ENCODE data around the gene HMGN4. TPM values are rescaled to one million over a fixed set of nuclear protein-coding genes. Genes with fewer than 3 reads are reported as not detected.

Gene HMGN4
- total and polyA plus RNA-seq, 9 of the 15 experiments (the other 6 are each of a cell fraction or from before 2014, with no cell fraction given), result 35.4 to 134 (median 94.1) TPM

- TF ChIP-seq, protein P1, sequence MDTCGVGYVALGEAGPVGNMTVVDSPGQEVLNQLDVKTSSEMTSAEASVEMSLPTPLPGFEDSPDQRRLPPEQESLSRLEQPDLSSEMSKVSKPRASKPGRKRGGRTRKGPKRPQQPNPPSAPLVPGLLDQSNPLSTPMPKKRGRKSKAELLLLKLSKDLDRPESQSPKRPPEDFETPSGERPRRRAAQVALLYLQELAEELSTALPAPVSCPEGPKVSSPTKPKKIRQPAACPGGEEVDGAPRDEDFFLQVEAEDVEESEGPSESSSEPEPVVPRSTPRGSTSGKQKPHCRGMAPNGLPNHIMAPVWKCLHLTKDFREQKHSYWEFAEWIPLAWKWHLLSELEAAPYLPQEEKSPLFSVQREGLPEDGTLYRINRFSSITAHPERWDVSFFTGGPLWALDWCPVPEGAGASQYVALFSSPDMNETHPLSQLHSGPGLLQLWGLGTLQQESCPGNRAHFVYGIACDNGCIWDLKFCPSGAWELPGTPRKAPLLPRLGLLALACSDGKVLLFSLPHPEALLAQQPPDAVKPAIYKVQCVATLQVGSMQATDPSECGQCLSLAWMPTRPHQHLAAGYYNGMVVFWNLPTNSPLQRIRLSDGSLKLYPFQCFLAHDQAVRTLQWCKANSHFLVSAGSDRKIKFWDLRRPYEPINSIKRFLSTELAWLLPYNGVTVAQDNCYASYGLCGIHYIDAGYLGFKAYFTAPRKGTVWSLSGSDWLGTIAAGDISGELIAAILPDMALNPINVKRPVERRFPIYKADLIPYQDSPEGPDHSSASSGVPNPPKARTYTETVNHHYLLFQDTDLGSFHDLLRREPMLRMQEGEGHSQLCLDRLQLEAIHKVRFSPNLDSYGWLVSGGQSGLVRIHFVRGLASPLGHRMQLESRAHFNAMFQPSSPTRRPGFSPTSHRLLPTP (IDR thresholded peaks at IDR 0.05; ENCODE audit: borderline replicate concordance, extremely low read depth, insufficient read length), result peak; percentile 92
- TF ChIP-seq SIN3A (IDR thresholded peaks at IDR 0.05; ENCODE audit: borderline replicate concordance in 2 of 2, control insufficient read depth in 1 of 2, low read depth in 2 of 2, low read length in 2 of 2) (no peak; a peak in 1 of 4 replicates), ZNF717 (CRISPR knock-in tag; IDR thresholded peaks at IDR 0.05) (no peak), RBM25 (IDR thresholded peaks at IDR 0.05; ENCODE audit: low read depth, low read length, severe bottlenecking) (no peak), PCBP1 (IDR thresholded peaks at IDR 0.05; ENCODE audit: low read depth, low read length, poor library complexity, severe bottlenecking) (no peak), ATF7 (IDR thresholded peaks at IDR 0.05) (peak; percentile 79), KLF13 (tag; IDR thresholded peaks at IDR 0.05; ENCODE audit: borderline replicate concordance, low read depth) (no peak), ZNF398 (CRISPR knock-in tag; IDR thresholded peaks at IDR 0.05) (no peak), ZNF740 (CRISPR knock-in tag; IDR thresholded peaks at IDR 0.05) (no peak), ZNF740 (tag; IDR thresholded peaks at IDR 0.05) (no peak), L3MBTL2 (IDR thresholded peaks at IDR 0.05) (no peak; the same call in 1 of the 2 replicates), KHSRP (IDR thresholded peaks at IDR 0.05) (no peak), CHD1 (IDR thresholded peaks at IDR 0.05; ENCODE audit: low read length) (peak; percentile 44), SMARCC2 (IDR thresholded peaks at IDR 0.05; ENCODE audit: low read depth) (no peak; the same call in 1 of the 2 replicates), MTA1 (IDR thresholded peaks at IDR 0.05; ENCODE audit: borderline replicate concordance) (peak; percentile 57; the same call in 1 of the 2 replicates), ZEB2 (IDR thresholded peaks at IDR 0.05) (no peak)
- TF ChIP-seq, protein P2, sequence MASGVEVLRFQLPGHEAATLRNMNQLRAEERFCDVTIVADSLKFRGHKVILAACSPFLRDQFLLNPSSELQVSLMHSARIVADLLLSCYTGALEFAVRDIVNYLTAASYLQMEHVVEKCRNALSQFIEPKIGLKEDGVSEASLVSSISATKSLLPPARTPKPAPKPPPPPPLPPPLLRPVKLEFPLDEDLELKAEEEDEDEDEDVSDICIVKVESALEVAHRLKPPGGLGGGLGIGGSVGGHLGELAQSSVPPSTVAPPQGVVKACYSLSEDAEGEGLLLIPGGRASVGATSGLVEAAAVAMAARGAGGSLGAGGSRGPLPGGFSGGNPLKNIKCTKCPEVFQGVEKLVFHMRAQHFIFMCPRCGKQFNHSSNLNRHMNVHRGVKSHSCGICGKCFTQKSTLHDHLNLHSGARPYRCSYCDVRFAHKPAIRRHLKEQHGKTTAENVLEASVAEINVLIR (CRISPR knock-in tag; IDR thresholded peaks at IDR 0.05), result peak; percentile 10; the same call in 1 of the 2 replicates
- TF ChIP-seq, protein P3, sequence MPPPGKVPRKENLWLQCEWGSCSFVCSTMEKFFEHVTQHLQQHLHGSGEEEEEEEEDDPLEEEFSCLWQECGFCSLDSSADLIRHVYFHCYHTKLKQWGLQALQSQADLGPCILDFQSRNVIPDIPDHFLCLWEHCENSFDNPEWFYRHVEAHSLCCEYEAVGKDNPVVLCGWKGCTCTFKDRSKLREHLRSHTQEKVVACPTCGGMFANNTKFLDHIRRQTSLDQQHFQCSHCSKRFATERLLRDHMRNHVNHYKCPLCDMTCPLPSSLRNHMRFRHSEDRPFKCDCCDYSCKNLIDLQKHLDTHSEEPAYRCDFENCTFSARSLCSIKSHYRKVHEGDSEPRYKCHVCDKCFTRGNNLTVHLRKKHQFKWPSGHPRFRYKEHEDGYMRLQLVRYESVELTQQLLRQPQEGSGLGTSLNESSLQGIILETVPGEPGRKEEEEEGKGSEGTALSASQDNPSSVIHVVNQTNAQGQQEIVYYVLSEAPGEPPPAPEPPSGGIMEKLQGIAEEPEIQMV (tag; conservative IDR thresholded peaks at IDR 0.05; ENCODE audit: low read depth), result 0 out of 2 replicates have a peak, but pooled peaks have one; percentile 8
Observed at GRCh38 chr6:26553635-26554446, 15.7 kb downstream of the HMGN4 start (continued).

Measured in K562 (cell line).